Neural cell (in vitro differentiated cells): ENCODE results near the gene CAMK1D.

Source experiments
- EZH2 ChIP-seq: fragments of 200-600, 300-800 bp; shearing (Covaris generic), sonication (generic); IDR thresholded peaks from 2 replicates; pipeline ENCODE4 v1.6.1; 2014; ENCODE audit warnings: antibody characterized with exemption, low read length, borderline replicate concordance, mild to moderate bottlenecking; ENCODE audit not compliant: insufficient read depth, poor library complexity, severe bottlenecking
- TF ChIP-seq, protein P1 (sequence below): fragments of 450-650 bp; IDR thresholded peaks from 2 replicates; pipeline ENCODE4 v1.5.1; 2014; ENCODE audit warnings: antibody characterized with exemption, mild to moderate bottlenecking, moderate library complexity; ENCODE audit not compliant: poor library complexity, severe bottlenecking

DNA sequence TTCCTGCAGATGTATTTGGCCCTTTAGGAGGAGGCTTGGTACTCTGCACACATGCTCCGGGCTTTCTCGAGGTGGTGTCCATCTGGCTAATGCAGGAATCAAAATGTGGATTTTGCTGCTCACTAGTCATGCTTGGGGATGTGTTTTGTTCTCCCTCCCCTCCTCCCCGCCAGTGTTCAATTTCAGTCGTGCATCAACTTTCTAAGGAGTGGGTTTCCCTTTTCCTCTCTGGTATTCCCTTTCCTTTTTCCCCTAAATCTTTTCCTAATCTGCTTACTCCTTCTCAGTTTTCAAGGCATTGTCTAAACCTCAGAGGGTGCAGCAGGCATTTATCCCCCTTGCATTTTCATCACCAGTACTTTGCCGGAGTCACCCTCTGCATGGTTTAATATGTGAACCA, 450.4 kb downstream of the CAMK1D start:
- TF ChIP-seq, protein P1, sequence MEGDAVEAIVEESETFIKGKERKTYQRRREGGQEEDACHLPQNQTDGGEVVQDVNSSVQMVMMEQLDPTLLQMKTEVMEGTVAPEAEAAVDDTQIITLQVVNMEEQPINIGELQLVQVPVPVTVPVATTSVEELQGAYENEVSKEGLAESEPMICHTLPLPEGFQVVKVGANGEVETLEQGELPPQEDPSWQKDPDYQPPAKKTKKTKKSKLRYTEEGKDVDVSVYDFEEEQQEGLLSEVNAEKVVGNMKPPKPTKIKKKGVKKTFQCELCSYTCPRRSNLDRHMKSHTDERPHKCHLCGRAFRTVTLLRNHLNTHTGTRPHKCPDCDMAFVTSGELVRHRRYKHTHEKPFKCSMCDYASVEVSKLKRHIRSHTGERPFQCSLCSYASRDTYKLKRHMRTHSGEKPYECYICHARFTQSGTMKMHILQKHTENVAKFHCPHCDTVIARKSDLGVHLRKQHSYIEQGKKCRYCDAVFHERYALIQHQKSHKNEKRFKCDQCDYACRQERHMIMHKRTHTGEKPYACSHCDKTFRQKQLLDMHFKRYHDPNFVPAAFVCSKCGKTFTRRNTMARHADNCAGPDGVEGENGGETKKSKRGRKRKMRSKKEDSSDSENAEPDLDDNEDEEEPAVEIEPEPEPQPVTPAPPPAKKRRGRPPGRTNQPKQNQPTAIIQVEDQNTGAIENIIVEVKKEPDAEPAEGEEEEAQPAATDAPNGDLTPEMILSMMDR = no peak
- TF ChIP-seq EZH2 = no peak
